HEK293T (cell line): ENCODE results near the gene NINJ2.

Experiments
- CTCF ChIA-PET: fragments of 350-600 bp; formaldehyde crosslinking; extraction: SDS; loops from one replicate; lab custom pipeline; 2021; ENCODE audit warnings: antibody characterized with exemption, inconsistent platforms; lab: Yijun Ruan, JAX
- POLR2A ChIA-PET: fragments of 350-600 bp; formaldehyde crosslinking; extraction: SDS; loops from one replicate; lab custom pipeline; 2020; ENCODE audit warnings: antibody characterized with exemption, inconsistent platforms; lab: Yijun Ruan, JAX
- DNase-seq: peaks from one replicate; pipeline ENCODE4 v3.0.0; 2012; ENCODE audit warnings: mixed read lengths; ENCODE audit errors: extremely low spot score
- ARNT ChIP-seq: fragments of 450-650 bp; IDR thresholded peaks from 2 replicates; pipeline ENCODE4 v1.6.1; 2017; ENCODE audit warnings: mild to moderate bottlenecking
- BHLHE40 ChIP-seq: fragments of 450-650 bp; IDR thresholded peaks from 2 replicates; pipeline ENCODE4 v1.6.1; 2016; ENCODE audit warnings: mild to moderate bottlenecking, moderate library complexity, borderline replicate concordance
- CTBP1 ChIP-seq: fragments of 450-650 bp; IDR thresholded peaks from 2 replicates; pipeline ENCODE4 v1.6.1; 2016; ENCODE audit warnings: borderline replicate concordance
- ELF4 ChIP-seq: fragments of 450-650 bp; IDR thresholded peaks from 2 replicates; pipeline ENCODE4 v1.6.1; 2017; ENCODE audit warnings: antibody characterized with exemption
- FOXA1 ChIP-seq: fragments of 450-650 bp; IDR thresholded peaks from 2 replicates; pipeline ENCODE4 v1.6.1; 2016; ENCODE audit warnings: mild to moderate bottlenecking
- FOXK2 ChIP-seq: fragments of 450-650 bp; IDR thresholded peaks from 2 replicates; pipeline ENCODE4 v1.6.1; 2016; ENCODE audit warnings: mild to moderate bottlenecking
- FOXM1 ChIP-seq: fragments of 450-650 bp; IDR thresholded peaks from 2 replicates; pipeline ENCODE4 v1.6.1; 2017; ENCODE audit warnings: mild to moderate bottlenecking, borderline replicate concordance
- HDGF ChIP-seq: fragments of 450-650 bp; IDR thresholded peaks from 2 replicates; pipeline ENCODE4 v1.6.1; 2017; ENCODE audit warnings: antibody characterized with exemption, borderline replicate concordance
- L3MBTL2 ChIP-seq: fragments of 450-650 bp; conservative IDR thresholded peaks from 2 replicates; pipeline ENCODE4 v1.6.1; 2016; ENCODE audit warnings: mild to moderate bottlenecking
- LEF1 ChIP-seq: fragments of 450-650 bp; IDR thresholded peaks from 2 replicates; pipeline ENCODE4 v1.6.1; 2017; ENCODE audit warnings: mild to moderate bottlenecking, borderline replicate concordance
- NFRKB ChIP-seq: fragments of 450-650 bp; IDR thresholded peaks from 2 replicates; pipeline ENCODE4 v1.6.1; 2016; ENCODE audit warnings: mild to moderate bottlenecking, moderate library complexity
- SP1 ChIP-seq: fragments of 450-650 bp; IDR thresholded peaks from 2 replicates; pipeline ENCODE4 v1.6.1; 2017
- SUZ12 ChIP-seq: fragments of 450-650 bp; IDR thresholded peaks from 2 replicates; pipeline ENCODE4 v1.6.1; 2016; ENCODE audit warnings: mild to moderate bottlenecking
- TARDBP ChIP-seq: fragments of 450-650 bp; IDR thresholded peaks from 2 replicates; pipeline ENCODE4 v1.6.1; 2016
- ZNF384 ChIP-seq: fragments of 450-650 bp; IDR thresholded peaks from 2 replicates; pipeline ENCODE4 v1.6.1; 2016
- TF ChIP-seq, protein P1 (sequence below): fragments of 450-650 bp; IDR thresholded peaks from 2 replicates; pipeline ENCODE4 v1.6.1; 2016

NINJ2 gene

DNA sequence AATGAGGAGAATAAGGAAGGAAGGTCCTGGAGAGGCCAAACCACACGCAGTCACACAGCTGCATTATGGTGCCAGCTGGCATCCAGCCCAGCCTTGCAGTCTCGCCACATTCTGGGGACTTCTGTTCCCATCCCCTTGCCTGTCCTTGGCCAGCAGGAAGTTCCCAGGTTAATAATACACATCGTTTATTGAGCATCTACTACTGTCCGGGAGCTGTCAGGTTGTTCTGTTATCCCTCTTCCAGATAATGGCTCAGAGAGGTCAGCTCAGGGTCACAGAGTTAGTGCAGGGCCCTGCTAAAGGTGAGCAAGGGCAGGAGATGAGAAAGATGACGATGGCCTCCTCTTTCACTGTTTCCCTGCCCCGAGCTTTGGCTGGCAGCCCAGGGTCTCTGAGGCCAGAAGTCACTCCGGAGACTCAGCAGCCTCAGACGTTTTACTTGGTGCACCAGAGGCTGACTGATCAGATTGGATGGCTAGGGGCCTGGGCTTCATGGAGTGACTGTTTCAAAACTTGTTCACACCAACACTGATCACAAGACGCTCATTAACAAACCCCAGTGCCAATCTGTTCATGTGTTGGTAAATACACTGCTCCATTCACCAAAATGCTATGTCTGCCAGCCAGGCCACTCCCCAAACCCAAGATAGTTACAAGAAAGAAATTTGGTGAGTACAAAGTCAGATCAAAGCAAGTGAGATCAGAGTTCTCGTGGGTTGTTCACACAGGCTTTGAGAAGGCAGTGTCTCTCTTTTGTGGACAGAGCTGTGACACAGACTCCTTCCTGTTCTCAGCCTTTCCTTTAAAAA, 124.3 kb downstream of the NINJ2 start:
- POLR2A ChIA-PET: interaction anchor here (0.5 kb wide), 1 partner anchor 92 kb away, joined by 3 read pairs; no protein-coding TSS in a partner anchor
- DNase-seq: no peak
- CTCF ChIA-PET: interaction anchor here (0.6 to 2.6 kb wide), 3 partner anchors 8 to 107 kb away, joined by 4 to 8 read pairs (median 7); no protein-coding TSS in a partner anchor
- TF ChIP-seq HDGF: no peak
- TF ChIP-seq SUZ12: no peak
- TF ChIP-seq TARDBP: no peak
- TF ChIP-seq LEF1: no peak
- no peak for TF ChIP-seq ARNT
- no peak for TF ChIP-seq CTBP1
- no peak for TF ChIP-seq BHLHE40
- no peak for TF ChIP-seq FOXK2
- TF ChIP-seq, protein P1, sequence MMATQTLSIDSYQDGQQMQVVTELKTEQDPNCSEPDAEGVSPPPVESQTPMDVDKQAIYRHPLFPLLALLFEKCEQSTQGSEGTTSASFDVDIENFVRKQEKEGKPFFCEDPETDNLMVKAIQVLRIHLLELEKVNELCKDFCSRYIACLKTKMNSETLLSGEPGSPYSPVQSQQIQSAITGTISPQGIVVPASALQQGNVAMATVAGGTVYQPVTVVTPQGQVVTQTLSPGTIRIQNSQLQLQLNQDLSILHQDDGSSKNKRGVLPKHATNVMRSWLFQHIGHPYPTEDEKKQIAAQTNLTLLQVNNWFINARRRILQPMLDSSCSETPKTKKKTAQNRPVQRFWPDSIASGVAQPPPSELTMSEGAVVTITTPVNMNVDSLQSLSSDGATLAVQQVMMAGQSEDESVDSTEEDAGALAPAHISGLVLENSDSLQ: no peak
- TF ChIP-seq L3MBTL2: no peak
- TF ChIP-seq NFRKB: no peak
- TF ChIP-seq ZNF384: no peak
- TF ChIP-seq ELF4: no peak
- TF ChIP-seq FOXA1: no peak
- no peak for TF ChIP-seq FOXM1

DNA sequence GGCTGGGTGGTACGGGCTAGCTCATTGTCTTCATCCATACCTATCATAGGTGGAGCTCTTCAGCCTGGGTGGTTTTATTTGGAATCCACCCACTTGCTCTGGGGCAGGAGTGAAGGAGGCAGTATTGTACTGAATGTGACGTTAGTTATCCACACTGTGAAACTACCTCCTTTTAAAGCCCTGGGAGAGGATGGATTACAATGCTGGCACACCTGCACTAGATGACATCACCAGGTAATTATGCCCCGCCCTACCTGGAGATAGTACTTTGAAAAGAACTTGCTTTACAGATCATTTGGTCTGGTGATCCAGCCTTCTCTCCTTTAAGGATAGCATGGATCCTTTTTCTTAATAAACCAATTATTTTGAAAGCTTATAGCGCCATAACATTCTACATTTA, 125.5 kb downstream of the NINJ2 start:
- ChIA-PET POLR2A (no interaction called here), CTCF (interaction anchor here (0.9 to 1.4 kb wide), 2 partner anchors 10 to 95 kb away, joined by 3 to 4 read pairs; no protein-coding TSS in a partner anchor)
- no peak for DNase-seq
- no peak for TF ChIP-seq NFRKB
- no peak for TF ChIP-seq FOXA1
- no peak for TF ChIP-seq CTBP1
- TF ChIP-seq ARNT: no peak
- no peak for TF ChIP-seq ZNF384
- no peak for TF ChIP-seq ELF4
- TF ChIP-seq FOXK2: no peak

DNA sequence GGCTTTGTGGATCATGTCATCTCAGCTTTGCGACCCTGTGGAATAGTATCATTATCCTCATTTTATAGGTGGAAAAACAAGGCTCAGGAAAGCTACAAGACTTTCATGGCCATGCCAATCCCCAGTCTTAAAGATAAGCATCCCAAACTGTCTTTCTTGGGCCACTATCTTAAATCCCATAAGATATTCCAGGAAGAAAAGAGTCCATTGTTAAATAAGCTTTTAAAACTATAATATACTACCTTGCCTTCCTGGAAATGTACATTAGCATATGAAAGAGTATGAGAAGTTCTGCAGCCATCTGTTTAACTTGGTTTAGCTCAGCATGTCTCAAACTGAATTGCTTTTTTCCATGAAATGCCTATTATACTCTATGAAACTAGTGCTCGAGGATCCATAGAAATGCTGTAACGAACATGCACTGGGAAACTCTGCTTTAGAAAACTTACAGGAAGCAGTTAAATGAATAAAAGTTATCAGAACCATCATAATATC, 126.4 kb downstream of the NINJ2 start:
- no peak for TF ChIP-seq BHLHE40
- TF ChIP-seq, protein P1: no peak
- POLR2A ChIA-PET: interaction anchor here (1.2 kb wide), 1 partner anchor 135 kb away, joined by 3 read pairs; the partner anchor contains the start of gene CCDC77
- CTCF ChIA-PET: interaction anchor here (0.6 to 0.9 kb wide), 2 partner anchors 94 to 97 kb away, joined by 3 to 6 read pairs; no protein-coding TSS in a partner anchor
- no peak for DNase-seq

DNA sequence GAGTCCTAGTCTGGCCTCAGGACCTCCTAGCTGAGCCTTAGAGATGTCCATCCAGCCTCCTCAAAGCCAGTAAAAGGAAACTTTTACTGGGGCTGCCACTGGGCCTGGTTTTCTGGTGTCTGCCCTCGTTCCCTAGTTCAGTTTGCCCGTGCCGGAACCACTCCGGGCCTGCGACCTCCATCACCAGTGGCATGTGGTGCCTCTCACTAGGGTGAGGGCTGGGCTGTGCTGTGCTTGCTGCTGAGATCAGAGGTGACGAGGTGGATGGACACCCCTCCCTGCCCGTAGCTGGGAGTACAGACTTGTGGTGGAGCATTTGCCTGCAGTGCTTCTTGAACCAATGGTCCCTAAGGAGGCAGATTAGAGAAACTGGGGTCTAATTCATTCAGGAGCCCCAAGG, 127.8 kb downstream of the NINJ2 start:
- POLR2A ChIA-PET: no interaction called here
- TF ChIP-seq FOXK2 (no peak), NFRKB (no peak), FOXA1 (no peak), CTBP1 (no peak), LEF1 (no peak), HDGF (no peak), L3MBTL2 (no peak), BHLHE40 (no peak), TARDBP (no peak), SUZ12 (no peak), ZNF384 (no peak), FOXM1 (no peak), SP1 (no peak), ELF4 (no peak), ARNT (no peak)
- TF ChIP-seq, protein P1: no peak
- CTCF ChIA-PET: no interaction called here
- no peak for DNase-seq

DNA sequence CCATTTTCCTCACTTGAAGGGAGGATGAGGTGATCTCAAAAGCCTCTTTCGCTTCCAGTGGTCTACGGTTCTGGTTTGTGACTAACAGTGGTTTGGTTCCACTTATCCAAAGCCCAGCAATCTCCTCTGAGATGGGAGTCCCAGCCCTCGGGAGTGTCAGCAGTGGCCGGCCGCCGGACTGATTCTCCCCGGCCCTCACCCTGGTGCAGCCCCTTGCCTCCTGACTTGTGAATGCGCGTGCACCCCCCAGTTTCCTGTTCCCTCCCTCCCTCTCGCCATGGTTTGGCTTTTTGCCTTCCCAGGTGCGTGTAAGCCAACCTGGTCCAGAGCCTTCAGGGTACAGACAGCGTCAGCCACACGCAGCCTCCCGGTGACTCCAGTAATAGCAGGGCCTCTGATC, 129.0 kb downstream of the NINJ2 start:
- no peak for DNase-seq
- CTCF ChIA-PET: interaction anchor here (0.5 kb wide), 1 partner anchor 17 kb away, joined by 4 read pairs; no protein-coding TSS in a partner anchor

DNA sequence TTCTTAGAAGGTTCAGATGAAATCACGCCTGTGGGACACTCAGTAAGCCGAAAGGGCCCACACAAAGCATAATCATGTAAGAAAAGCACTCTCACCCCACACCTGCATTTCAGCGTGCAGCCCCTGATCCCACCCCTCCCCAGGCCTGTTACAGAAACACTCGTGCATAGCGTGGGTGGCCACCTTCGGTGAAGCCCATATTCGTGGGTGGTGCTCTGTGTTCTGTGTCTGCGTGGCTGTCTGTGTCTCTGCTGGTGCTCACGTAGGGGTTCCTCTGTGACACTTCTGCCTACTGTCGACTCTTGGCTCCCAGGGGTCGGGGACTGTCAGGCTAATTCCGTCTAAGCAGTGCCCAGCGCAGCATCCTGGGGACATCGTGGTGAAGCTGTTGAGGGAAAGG, 129.5 kb downstream of the NINJ2 start:
- no peak for DNase-seq
- CTCF ChIA-PET: interaction anchor here (1.5 kb wide), 1 partner anchor 14 kb away, joined by 5 read pairs; no protein-coding TSS in a partner anchor
- TF ChIP-seq FOXK2: no peak
- TF ChIP-seq BHLHE40: no peak
- TF ChIP-seq ARNT: no peak
- no peak for TF ChIP-seq NFRKB
- no peak for TF ChIP-seq HDGF
- TF ChIP-seq LEF1: no peak
- TF ChIP-seq FOXA1: no peak
- no peak for TF ChIP-seq FOXM1
- TF ChIP-seq ELF4: no peak
- TF ChIP-seq SUZ12: no peak
- TF ChIP-seq, protein P1: no peak
- no peak for TF ChIP-seq SP1
- no peak for TF ChIP-seq CTBP1
- TF ChIP-seq L3MBTL2: no peak
- POLR2A ChIA-PET: no interaction called here

More for the DNA sequence above, 129.0 kb downstream of the NINJ2 start:
- no peak for TF ChIP-seq L3MBTL2
- no peak for TF ChIP-seq SUZ12
- no peak for TF ChIP-seq HDGF
- TF ChIP-seq FOXK2: no peak
- POLR2A ChIA-PET: no interaction called here
